Stimulated activated CD8-positive, alpha-beta memory T cell treated with anti-CD3 and anti-CD28 coated beads, Interleukin-7, amount 100 ng/mL, for 4 hours (primary cell): ENCODE data around the gene AGBL4.

Experiments used
- DNase-seq, 2 donors: peaks; one replicate each; pipeline ENCODE4 v3.0.0-alpha.2; 2020; ENCODE audit warnings: low read depth in 2 of 2

AGBL4 gene

DNA sequence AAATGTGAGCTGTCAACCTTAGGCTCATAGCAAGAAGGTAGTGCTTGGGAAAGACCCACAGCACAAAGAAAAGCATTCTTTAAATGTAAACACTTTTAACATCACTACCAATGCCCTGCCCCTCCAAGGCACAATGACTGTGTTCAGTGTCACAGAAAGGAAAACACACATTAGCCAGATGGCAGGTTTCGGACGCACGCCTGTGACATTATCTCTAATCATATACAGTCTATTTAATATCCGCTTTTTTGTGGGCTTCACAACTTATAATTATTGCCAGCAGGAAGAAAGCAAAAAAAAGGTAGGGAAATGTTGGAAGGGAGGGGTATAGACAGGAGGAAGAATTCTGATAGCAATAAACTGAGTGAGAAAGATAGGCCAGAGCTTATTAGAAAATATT, 1134.7 kb downstream of the AGBL4 start:
- DNase-seq: no peak

DNA sequence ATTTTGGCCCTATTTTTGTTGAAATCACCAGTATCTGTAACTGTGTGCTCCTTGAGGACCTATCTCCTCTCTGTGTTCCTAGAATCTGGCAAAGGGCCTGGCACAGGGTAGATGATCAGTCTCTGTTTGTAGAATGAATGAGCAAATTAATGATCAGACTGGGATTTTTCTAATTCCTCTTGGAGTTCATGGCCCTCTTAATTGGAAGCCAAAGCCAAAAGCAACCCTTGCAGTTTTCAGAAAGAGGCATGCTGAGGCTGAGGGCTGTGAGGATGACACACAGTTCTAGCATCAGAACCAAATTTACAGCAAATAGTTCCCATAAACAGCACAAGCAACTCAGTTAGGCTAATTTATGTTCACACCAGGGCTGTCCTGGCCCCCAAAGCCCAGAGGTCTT, 1136.0 kb downstream of the AGBL4 start:
- no peak for DNase-seq

DNA sequence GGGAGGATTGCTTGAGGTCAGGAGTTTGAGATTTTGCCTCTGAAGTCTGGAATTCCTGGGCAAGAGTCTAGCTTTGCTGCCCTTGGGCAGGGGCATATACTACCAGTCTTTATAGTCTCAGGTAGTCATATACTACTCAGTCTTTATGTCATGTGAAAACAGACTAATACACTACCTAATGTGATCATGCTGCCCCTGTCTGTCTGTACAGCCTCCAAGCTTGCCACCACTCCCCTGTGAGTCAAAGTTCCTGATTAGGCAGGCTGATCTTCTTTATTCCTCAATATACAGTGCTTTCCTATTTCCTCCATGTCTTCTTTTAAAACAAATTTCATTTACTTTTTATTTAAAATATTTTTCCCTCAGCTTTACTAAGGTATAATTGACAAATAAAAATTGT, 1141.7 kb downstream of the AGBL4 start:
- DNase-seq: no peak

DNA sequence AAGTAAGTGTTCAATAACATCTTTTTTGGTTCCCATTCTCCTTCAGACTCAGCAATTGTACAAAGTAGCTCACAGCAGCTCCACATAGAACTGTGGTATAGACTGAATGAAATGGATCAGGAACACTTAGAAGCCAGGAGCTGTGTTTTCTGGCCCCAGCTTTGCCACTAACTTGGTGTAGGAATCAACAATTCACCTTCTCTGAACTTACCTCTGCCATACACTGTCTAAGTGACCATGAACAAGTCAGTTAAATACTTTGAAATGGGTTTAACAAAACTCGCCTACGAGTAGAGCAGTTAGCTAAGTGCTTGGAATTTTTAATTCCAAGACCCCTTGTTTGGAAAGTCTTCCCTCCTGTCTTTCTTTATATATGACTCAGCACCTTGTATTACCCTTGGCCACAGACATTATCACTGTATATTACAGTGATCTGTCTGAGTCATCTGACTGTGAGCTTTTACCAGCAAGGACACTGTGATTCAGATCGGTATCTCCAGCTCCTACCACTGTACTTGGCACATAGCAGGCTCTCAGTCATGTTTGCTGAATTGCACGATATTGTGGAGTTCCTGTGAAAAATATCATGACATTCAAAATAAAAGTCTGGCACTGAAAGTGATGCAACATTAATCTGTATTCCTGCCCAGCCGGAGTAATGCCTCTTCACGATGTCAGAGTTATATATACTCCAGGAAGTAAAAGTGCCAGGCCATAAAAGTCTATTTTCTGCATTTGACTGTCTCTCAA, 1145.4 kb downstream of the AGBL4 start:
- no peak for DNase-seq

DNA sequence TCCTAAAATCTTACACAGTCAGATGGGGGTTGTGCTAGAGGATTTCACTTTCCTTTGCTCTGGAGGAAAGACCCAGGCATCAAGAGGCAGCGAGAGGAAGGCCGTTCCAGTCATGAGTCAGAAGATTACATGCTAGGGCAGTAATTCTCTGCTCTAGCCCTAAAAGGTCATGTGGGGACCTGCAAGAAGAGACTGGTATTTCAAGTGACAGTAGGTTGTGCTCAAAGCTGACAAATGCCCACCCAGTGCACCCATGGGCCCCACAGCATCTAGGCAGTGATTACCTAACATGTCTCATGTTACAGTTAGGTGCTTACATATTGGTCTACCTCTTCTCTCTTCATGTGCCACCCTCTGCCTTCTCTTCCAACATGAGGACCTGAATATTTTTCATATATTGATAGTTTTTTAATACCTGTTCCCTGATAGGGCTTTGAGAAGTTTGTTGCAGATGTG, 1147.4 kb downstream of the AGBL4 start:
- DNase-seq: no peak

DNA sequence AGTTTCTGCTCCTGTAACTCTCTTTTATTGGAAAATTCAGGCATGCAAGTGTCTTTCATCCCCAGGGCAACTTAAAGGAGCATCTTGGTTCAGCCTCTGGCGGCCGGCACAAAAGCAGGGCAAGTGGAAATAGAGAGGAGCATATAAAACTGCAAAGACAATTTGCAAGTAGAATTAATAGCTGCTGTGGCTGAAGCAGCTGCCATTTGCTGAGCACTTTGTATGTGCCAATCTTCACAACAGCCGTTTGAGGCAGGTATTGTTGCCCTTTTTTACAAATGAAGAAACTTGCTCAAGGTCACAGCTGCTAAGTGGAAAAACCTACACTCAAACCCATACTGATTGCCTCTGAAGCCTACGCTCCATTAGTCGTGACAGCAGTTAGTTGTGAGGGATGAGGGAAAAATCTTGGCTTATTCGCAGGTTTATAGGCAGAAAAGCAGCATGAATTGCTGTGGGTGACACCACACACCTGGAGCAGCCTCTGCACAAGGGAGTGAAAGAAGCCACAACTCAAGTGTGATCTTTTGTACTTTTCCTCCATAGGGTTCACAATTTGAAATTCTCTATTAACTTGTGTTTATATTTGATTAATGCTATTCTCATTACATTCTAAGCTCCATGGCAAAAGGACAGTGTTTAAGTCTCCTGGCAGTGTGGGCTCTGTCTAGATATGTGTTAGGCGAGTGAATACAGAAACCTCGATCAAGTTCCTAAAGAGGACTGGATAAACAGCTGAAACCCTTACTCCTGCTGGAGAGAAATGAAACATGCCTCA, 1148.0 kb downstream of the AGBL4 start:
- DNase-seq: no peak

DNA sequence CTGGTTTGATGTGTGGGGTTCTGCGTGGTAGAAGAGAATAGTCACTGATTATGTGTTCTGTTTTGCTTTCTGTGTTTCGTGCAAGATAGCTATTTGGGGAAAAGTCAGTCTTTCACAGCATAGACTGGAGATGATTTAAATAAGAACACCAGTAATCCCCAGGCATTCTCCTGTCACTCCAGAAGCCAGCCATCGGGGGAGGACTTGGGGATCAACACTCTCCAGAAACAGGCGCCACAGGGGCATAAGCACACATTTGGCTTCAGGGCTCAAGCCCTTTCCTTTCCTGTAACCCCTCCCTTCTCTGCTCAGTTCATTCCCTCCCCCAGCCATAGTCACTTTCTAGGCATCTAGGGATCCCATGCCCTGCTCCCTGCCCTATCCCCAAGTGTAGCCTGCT, 1149.8 kb downstream of the AGBL4 start:
- no peak for DNase-seq

DNA sequence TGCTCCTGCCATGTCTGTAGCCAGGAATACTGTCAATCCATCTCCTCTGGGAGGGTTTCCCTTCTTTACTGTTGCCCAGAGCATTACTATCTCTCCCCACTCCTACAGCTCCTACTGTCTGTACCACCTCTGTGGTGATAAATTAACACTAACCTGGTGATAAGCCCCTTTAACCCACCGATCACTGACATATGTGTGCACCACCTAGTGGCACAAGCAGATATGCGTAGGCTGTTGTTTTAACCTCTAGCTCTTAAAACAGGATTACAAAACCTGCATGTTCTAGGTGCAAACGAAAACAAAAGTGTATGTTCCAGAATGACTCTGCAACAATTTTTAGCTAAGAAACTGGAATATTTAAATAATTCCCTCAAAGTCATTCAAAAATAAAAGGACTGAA, 1153.2 kb downstream of the AGBL4 start:
- DNase-seq: no peak

DNA sequence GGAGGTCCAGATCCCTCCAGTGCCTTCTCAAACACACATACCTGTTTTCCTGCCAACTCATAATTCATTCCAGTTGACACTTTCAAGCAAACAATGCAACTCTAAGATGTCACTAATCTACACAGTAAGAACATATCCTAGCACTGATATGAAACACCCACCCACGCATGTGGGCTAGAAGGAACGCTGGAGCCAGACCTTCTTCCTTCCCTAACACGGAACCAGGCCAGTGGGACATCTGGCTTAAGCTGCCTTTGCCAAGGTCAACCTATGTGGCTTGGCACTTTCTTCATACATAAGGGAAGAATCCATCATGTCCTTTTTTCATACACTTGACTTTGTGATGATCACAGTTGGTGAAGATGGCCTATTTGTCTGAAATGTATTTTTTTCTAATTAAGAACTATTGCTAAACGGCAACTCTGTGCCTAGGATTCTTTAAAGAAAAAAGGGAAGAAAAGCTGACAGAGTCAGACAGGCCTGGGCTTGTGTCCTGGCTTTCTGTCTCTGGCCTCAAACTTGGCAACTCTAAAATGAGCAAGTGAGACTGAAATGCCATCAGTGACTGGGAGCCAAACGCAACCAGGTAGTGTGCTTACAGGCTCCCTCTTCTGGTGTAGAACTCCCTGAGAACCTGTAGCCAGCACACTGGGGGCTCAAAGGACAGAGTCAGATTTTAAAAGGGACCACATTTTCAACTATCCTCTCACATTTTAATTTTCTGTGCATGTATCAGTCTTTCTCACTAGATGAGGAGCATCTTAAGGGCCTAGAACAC, 1154.4 kb downstream of the AGBL4 start:
- DNase-seq: no peak

DNA sequence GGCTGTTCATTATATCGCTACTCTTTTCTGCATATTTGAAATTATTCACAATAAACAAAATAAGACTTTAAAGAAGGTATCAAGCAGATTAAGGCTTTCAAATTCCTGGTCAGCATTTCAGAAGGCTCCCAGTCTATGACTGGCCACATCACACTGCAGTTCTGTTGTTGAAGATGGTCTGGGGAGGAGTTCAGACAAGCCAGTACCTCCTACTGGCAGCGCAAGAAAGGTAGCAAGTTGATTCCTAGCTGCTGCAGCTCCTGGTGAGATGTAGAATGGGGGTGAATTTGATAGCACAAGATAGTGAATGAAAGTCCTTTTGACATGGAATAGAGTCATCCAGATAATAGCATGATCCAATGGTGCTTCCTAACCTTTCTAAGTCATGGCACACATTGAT, 1158.8 kb downstream of the AGBL4 start:
- DNase-seq: no peak

DNA sequence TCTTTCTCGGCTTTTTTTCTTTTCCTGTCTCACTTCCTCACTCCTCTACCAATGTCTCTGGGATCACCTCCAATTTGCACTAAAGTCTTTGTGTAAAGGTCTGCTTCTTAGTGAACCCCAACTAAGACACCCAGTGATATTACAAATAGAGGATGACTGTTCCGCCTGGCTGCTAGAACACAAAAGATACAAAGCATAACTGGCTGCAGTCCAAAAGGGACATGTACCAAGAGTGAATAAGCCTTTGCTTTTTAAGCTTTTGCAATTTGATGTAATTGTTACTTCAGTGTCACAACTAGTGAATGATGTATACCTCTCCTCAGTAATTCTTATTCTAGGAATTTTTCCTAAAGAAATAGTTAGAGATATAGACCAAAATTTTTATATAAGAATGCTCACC, 1164.3 kb downstream of the AGBL4 start:
- DNase-seq: no peak

DNA sequence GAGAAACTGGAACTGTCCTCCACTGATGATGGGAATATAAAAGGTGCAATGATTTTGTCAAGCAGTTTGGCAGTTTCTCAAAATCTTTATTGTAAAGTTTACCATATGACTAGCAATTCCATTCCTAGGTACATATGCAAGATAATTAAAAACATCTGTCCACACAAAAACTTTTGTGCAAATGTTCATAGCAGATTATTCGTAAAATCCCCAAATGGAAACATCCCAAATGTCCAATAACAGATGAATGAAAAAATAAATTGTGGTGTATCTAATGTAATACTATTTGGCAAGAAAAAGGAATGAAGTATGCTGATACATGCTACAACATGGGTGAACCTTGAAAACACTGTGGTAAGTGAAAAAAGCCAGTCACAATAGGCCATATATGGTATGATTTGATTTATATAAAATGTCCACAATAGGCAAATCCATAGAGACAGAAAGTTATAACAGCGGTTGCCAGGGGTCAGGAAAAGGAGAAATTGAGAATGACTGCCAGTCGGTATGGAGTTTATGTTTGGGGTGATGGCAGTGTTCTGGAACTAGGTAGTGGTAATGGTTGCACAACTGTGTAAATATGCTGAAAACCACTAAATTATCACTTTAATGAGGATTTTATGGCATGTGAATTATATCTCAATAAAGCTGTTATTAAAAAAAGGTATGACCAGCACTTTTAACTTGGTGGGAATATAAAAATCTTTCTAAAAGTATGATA, 1165.4 kb downstream of the AGBL4 start:
- DNase-seq: no peak

DNA sequence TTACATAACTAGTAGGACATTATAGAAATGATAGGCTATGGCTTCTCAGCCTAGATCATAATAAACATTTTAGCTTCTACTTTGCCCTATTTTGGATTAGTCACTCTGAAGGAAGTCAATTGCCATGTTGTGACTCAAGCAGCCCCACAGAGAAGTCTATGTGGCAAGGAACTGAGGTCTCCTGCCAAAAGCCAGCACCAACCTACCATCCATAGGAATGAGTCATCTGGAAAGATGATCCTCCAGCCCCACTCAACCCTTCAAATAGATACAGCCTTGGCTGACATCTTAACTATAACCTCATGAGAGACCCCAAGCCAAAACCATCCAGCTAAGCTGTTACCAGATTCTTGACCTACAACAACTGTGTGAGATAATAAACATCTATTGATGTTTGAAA, 1170.7 kb downstream of the AGBL4 start:
- DNase-seq: no peak

DNA sequence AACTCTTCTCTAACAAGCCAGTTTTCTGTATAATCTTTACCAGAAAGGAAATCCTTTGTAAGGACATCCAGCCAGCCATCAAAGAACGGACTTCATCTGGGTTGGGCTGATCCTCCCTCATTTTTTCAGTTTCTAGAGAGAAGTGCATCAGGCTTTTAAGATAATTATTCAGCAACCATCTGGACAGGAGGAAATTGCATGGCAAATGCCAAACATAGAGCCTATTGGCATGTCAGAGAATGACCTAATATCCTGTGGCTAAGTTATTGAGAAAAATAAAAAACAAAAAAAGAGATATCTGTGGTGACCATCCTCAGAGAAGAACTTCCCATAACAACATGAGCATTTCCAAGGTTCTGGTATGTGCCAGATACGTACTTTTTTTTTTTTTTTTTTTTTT, 1172.1 kb downstream of the AGBL4 start:
- no peak for DNase-seq

DNA sequence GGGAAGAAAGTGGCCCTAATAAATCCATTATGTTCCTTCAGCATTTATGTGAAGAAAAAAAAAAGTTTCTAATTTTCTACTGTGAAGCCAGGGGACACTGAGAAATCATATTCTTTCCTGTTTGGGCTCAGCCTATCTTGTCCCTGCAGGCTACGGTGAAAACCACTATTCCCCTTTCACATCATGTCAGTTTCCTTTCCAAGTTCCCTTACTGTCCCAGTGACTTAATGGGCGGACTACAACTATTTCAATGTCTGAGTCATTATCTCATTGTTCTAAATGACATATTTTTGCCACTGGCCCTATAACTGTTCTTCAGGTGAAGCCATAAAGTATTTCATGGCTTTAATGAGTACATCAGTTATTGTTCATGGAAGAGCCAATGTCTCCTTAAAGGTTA, 1175.7 kb downstream of the AGBL4 start:
- DNase-seq: no peak

DNA sequence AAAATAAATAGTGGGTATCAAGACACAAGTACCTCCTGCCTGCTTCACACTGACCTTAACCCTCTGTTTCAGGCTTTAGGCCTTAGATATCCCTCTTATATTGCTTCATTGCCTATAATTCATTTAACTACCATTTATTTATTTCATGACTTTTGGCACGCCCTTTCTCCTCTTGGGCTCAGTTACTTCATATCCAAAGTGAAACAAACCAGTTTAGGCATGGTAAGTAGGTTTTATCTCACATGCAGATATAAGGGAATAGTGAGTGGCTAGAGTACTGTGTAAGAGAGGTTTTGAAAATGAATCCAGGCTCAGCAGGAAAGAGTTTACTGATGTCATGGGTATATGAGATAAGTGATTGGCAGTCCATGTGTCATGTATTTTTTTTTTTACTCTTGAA, 1177.3 kb downstream of the AGBL4 start:
- DNase-seq: no peak

DNA sequence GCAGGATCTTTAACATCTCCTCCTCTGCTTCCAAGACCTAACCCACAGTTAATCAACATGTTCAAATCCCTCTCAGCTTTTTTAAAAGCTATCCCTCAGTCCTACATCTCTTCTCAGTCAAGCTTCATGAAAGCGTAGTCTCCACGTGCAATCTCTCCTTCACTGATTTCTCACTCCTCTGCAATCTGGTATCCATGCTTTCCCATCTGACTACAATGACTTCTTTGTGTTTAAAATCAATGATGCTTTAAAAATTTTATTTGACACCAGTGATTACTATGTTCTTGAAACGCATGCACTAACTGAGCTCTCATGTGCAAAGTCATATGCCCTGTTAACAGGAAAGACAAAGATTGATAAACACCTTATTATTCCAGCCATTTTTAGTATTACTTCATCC, 1179.6 kb downstream of the AGBL4 start:
- no peak for DNase-seq

DNA sequence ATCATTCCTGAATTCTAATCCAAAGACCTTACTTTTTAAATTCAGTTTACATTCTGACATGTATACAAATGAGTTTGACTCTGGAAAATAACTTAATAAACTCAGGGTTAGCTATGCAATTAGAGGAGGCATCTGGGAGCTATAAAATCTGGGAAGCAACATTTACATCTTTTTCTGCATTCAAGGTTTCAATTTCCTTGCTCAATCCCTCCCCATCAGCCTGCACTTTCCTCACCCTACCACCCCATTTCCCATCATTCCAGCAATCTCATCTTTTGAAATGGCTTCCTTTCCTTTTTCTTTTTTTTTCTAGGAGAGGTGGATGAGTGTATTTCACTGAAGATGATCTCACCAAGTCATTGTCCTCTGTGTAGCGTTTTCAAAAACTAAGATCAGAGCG, 1181.8 kb downstream of the AGBL4 start:
- no peak for DNase-seq

DNA sequence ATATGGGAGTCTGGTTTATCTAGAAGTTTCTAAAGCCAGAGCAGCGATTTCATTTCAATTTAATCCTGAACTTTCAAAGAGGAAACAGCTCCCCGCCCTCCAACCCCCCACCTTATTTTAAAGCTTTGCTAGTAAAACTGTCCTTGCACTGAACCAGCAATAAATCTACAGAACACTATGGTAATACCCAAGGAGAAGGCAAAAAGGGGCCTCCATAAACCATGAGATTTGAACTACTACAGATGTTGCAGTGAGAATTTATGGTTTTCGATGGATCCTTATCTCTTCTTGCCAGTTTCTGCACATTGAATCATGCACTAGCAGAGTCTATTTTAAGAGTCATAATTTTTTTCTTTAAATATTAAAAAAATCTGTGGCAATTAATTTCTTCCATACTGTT, 1182.3 kb downstream of the AGBL4 start:
- no peak for DNase-seq

DNA sequence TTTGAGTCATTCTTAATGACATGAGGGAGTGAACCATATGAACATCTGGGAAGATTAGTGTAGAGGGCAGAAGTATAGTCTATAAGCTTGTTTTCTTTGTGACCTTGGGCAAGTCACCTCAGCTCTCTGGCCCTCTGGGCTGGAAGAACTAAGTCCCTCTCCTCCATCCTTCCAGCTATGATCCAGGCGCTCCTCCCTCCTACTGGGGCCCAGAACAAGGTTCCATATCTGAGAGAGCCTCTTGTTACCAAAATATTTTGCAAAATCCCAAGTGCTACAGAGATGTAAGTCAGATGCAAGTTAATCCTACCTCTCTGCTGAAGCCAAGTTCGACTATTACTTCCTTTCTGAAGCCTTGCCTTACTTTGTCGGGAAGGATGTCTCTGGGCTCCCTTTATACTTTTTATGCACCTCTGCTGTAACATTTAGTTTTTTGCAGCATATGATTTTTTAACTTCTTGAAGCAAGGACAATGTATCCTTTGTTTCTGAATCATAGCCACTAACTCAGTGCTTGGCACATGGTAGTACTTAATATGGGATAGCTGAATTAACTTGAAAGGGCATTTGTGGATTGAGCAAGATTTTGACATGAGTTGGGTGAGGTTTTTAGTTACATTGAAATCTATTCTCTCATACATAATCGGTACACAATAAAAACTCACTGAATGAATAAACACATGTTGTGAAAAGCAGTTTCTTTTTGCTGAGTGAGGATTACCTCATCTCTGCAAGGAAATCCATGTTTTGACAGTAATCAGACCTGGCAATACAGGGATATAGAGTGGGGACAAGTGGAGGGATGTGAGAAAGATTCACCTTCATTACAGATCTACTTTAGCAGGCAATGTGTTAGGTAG, 1192.4 kb downstream of the AGBL4 start:
- no peak for DNase-seq

DNA sequence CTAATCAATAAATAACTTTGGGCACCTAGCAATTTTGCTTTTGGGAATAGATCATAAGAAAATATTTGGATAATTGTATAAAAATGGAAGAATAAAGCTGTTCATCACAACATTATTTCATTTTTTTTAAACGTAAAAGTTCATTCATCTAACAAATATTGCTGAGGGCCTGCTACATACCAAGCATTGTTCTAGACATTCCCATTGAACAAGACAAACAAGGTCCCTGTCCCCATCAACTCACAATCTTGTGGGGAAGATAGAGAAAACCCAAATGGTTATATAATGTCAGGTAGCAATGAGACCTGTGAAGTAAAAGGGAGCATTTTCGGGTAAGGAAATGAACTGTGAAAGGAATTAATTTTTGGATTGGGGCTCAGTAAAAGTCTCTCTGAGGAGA, 1193.0 kb downstream of the AGBL4 start:
- no peak for DNase-seq
